A549 (cell line): ENCODE data around the gene SNTB2. TPM values are rescaled to one million over a fixed set of nuclear protein-coding genes. Genes with fewer than 3 reads are reported as not detected.

ENCODE experiments used
- ATAC-seq, 2 experiments: fragments of 200-7000 bp in 1 of 2; fragments of >200 bp in 1 of 2; cut with Nextera tagmentation in 1 of 2; cut with Tn5 transposase in 1 of 2; 3 replicates each; pipeline versions ENCODE4 v1.8.0 to v1.9.1; 2018 to 2020; ENCODE audit warnings: mild to moderate bottlenecking in 1 of 2, moderate library complexity in 1 of 2
- CTCF ChIA-PET: fragments of 300-600 bp; sonication (Branson Sonifier 250); formaldehyde crosslinking; extraction: SDS; loops from one replicate; lab custom pipeline; 2021; ENCODE audit warnings: antibody characterized with exemption, inconsistent platforms; lab: Yijun Ruan, JAX
- POLR2A ChIA-PET: fragments of 350-600 bp; formaldehyde crosslinking; extraction: SDS; loops from one replicate; lab custom pipeline; 2021; ENCODE audit warnings: antibody characterized with exemption, inconsistent platforms; lab: Yijun Ruan, JAX
- DNase-seq, 2 experiments: peaks; one replicate each; pipeline versions ENCODE4 v3.0.0 to v3.0.0-alpha.2; 2011 to 2016; ENCODE audit warnings: low read depth in 1 of 2, low spot score in 1 of 2
- FAIRE-seq: peaks from 2 replicates; lab custom pipeline; 2011; peaks lifted over from hg19 to GRCh38; lab: Jason Lieb, UNC
- H3K27ac ChIP-seq, 2 experiments: fragments of >200 bp; sonication (Bioruptor Twin); formaldehyde crosslinking; 3 replicates each; pipeline ENCODE4 v1.5.1; 2016 to 2017
- H3K4me1 ChIP-seq: fragments of >200 bp; sonication (Bioruptor Twin); formaldehyde crosslinking; 3 replicates; pipeline ENCODE4 v1.6.1; 2016
- H3K4me2 ChIP-seq: fragments of >200 bp; sonication (Bioruptor Twin); formaldehyde crosslinking; 3 replicates; pipeline ENCODE4 v1.6.1; 2016
- H3K4me3 ChIP-seq: fragments of >200 bp; sonication (Bioruptor Twin); formaldehyde crosslinking; 3 replicates; pipeline ENCODE4 v1.5.1; 2016
- H3K9me3 ChIP-seq: fragments of >200 bp; sonication (Bioruptor Twin); formaldehyde crosslinking; 3 replicates; pipeline ENCODE4 v1.6.1; 2016
- CTCF ChIP-seq: fragments of >200 bp; sonication (Bioruptor Twin); formaldehyde crosslinking; IDR thresholded peaks from 3 replicates; pipeline ENCODE4 v1.5.1; 2016
- EHF ChIP-seq: fragments of 250-450 bp; sonication (Bioruptor Pico); IDR thresholded peaks from 2 replicates; pipeline ENCODE4 v1.5.0; 2020; ENCODE audit warnings: mild to moderate bottlenecking
- EP300 ChIP-seq, 2 experiments: fragments of >200 bp; sonication (Bioruptor Twin); formaldehyde crosslinking; IDR thresholded peaks; 2 replicates in 1 of 2; 3 replicates in 1 of 2; pipeline ENCODE4 v1.6.1; 2016 to 2017
- ESRRA ChIP-seq: fragments of 150-350 bp; IDR thresholded peaks from 2 replicates; pipeline ENCODE4 v1.6.1; 2014; ENCODE audit warnings: mild to moderate bottlenecking, low read length, borderline replicate concordance
- FOSL2 ChIP-seq, 2 experiments: fragments of 450-650 bp in 1 of 2; fragments of >200 bp in 1 of 2; sonication (Bioruptor Twin) in 1 of 2; formaldehyde crosslinking; IDR thresholded peaks; 2 replicates each; pipeline versions ENCODE4 v1.5.0 to v1.6.1; 2016 to 2020; ENCODE audit warnings: mild to moderate bottlenecking in 1 of 2, moderate library complexity in 1 of 2
- HOXA7 ChIP-seq: fragments of 250-450 bp; sonication (Bioruptor Pico); IDR thresholded peaks from 2 replicates; pipeline ENCODE4 v1.5.0; 2020; ENCODE audit warnings: mild to moderate bottlenecking, moderate library complexity
- HOXB5 ChIP-seq: fragments of 250-450 bp; sonication (Bioruptor Pico); IDR thresholded peaks from 2 replicates; pipeline ENCODE4 v1.5.0; 2020; ENCODE audit warnings: mild to moderate bottlenecking, moderate library complexity
- JUN ChIP-seq, 2 experiments: fragments of >200 bp; sonication (Bioruptor Twin); formaldehyde crosslinking; IDR thresholded peaks; 2 replicates in 1 of 2; 3 replicates in 1 of 2; pipeline ENCODE4 v1.6.1; 2016 to 2017
- NPAS2 ChIP-seq: fragments of 250-450 bp; sonication (Bioruptor Pico); IDR thresholded peaks from 2 replicates; pipeline ENCODE4 v1.8.0; 2022; ENCODE audit warnings: mild to moderate bottlenecking, moderate library complexity, borderline replicate concordance
- POLR2AphosphoS2 ChIP-seq: conservative IDR thresholded peaks from 2 replicates; pipeline ENCODE4 v1.6.1; 2012; ENCODE audit warnings: low read length, improper control_type of control experiment, inconsistent platforms
- RARB ChIP-seq: fragments of 250-450 bp; sonication (Bioruptor Pico); IDR thresholded peaks from 2 replicates; pipeline ENCODE4 v1.8.0; 2021; ENCODE audit warnings: mild to moderate bottlenecking, moderate library complexity
- RFX5 ChIP-seq: fragments of 450-650 bp; IDR thresholded peaks from 2 replicates; pipeline ENCODE4 v1.7.1; 2014; ENCODE audit warnings: antibody characterized with exemption, mild to moderate bottlenecking, moderate library complexity
- TP53 ChIP-seq: fragments of 250-450 bp; sonication (Bioruptor Pico); IDR thresholded peaks from 2 replicates; pipeline ENCODE4 v1.5.0; 2021; ENCODE audit warnings: mild to moderate bottlenecking, moderate library complexity
- USF2 ChIP-seq: fragments of 450-650 bp; IDR thresholded peaks from 2 replicates; pipeline ENCODE4 v1.6.1; 2014; ENCODE audit warnings: antibody characterized with exemption
- ZNF302 ChIP-seq: fragments of 250-450 bp; sonication (Bioruptor Pico); IDR thresholded peaks from 2 replicates; pipeline ENCODE4 v1.9.0; 2021; ENCODE audit warnings: inconsistent platforms, mild to moderate bottlenecking, moderate library complexity
- ZSCAN20 ChIP-seq: fragments of 250-450 bp; sonication (Bioruptor Pico); IDR thresholded peaks from 2 replicates; pipeline ENCODE4 v1.8.0; 2022; ENCODE audit warnings: mild to moderate bottlenecking, moderate library complexity
- WGBS: methylation state at CpG from one replicate; pipeline ENCODE4 v1.1.6; 2017; ENCODE audit errors: missing lambda C conversion rate; 5-methylcytosine and 5-hydroxymethylcytosine counted together
- polyA plus RNA-seq, 4 experiments: library from polyadenylated mRNA; depleted of rRNA in 3 of 4; stranded (reverse); fragments of >200 nt; fragmentation: RNase III in 1 of 4; extraction: RNeasy Plus Mini Kit Qiagen cat#74134 plus additional on column Dnase treatment in 1 of 4; gene quantifications; 2 replicates in 3 of 4; 3 replicates in 1 of 4; pipeline ENCODE4 v1.2.3, GENCODE V29; 2011 to 2017
- TF ChIP-seq, protein P1 (sequence below): fragments of 200-600 bp; sonication (generic); IDR thresholded peaks from 2 replicates; pipeline ENCODE4 v1.6.1; 2016; ENCODE audit warnings: antibody characterized with exemption, mild to moderate bottlenecking, moderate library complexity
- TF ChIP-seq, protein P2 (sequence below): fragments of >200 bp; sonication (Bioruptor Twin); formaldehyde crosslinking; IDR thresholded peaks from 3 replicates; pipeline ENCODE4 v1.6.1; 2016
- TF ChIP-seq, protein P3 (sequence below): IDR thresholded peaks from 2 replicates; pipeline ENCODE4 v1.6.1; 2012

Gene SNTB2
- polyA plus RNA-seq, 2 of the 4 experiments (the other 2 are of a cell fraction) = 7.8 to 20.8 TPM

GRCh38 chr16:69321080-69321479 lies 134.1 kb downstream of the SNTB2 start:
- no peak overlapping the region for H3K4me2 ChIP-seq
- ChIA-PET CTCF (no interaction called here), POLR2A (no interaction called here)
- H3K4me1 ChIP-seq = peaks cover 4% of the 10 kb centered on the region; the same call in 1 of the 3 replicates
- no peak overlapping the region for H3K27ac ChIP-seq
- WGBS = 96% methylated on average over 22 of the region's 22 CpGs
- no peaks in the 10 kb centered on the region for H3K9me3 ChIP-seq
- no peak overlapping the region for H3K4me3 ChIP-seq
- ATAC-seq = no peak
- no peak for FAIRE-seq
- TF ChIP-seq USF2 = no peak
- no peak for TF ChIP-seq ZNF302
- no peak for TF ChIP-seq EHF (CRISPR knock-in tag)
- TF ChIP-seq POLR2AphosphoS2 = no peak
- no peak for TF ChIP-seq TP53
- TF ChIP-seq, protein P1, sequence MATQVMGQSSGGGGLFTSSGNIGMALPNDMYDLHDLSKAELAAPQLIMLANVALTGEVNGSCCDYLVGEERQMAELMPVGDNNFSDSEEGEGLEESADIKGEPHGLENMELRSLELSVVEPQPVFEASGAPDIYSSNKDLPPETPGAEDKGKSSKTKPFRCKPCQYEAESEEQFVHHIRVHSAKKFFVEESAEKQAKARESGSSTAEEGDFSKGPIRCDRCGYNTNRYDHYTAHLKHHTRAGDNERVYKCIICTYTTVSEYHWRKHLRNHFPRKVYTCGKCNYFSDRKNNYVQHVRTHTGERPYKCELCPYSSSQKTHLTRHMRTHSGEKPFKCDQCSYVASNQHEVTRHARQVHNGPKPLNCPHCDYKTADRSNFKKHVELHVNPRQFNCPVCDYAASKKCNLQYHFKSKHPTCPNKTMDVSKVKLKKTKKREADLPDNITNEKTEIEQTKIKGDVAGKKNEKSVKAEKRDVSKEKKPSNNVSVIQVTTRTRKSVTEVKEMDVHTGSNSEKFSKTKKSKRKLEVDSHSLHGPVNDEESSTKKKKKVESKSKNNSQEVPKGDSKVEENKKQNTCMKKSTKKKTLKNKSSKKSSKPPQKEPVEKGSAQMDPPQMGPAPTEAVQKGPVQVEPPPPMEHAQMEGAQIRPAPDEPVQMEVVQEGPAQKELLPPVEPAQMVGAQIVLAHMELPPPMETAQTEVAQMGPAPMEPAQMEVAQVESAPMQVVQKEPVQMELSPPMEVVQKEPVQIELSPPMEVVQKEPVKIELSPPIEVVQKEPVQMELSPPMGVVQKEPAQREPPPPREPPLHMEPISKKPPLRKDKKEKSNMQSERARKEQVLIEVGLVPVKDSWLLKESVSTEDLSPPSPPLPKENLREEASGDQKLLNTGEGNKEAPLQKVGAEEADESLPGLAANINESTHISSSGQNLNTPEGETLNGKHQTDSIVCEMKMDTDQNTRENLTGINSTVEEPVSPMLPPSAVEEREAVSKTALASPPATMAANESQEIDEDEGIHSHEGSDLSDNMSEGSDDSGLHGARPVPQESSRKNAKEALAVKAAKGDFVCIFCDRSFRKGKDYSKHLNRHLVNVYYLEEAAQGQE = no peak
- TF ChIP-seq HOXA7 (CRISPR knock-in tag) = no peak
- TF ChIP-seq RFX5 = no peak
- TF ChIP-seq, protein P2, sequence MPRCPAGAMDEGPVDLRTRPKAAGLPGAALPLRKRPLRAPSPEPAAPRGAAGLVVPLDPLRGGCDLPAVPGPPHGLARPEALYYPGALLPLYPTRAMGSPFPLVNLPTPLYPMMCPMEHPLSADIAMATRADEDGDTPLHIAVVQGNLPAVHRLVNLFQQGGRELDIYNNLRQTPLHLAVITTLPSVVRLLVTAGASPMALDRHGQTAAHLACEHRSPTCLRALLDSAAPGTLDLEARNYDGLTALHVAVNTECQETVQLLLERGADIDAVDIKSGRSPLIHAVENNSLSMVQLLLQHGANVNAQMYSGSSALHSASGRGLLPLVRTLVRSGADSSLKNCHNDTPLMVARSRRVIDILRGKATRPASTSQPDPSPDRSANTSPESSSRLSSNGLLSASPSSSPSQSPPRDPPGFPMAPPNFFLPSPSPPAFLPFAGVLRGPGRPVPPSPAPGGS = no peak
- no peak for TF ChIP-seq EP300 (IDR thresholded peaks at IDR 0.05)
- DNase-seq = no peak

- TF ChIP-seq ZSCAN20 (no peak), RARB (CRISPR knock-in tag) (no peak), NPAS2 (CRISPR knock-in tag) (no peak), CTCF (no peak), HOXB5 (CRISPR knock-in tag) (no peak), JUN (IDR thresholded peaks at IDR 0.05) (no peak), FOSL2 (IDR thresholded peaks at IDR 0.05) (no peak), FOSL2 (CRISPR knock-in tag; IDR thresholded peaks at IDR 0.05) (no peak), ESRRA (no peak)
- TF ChIP-seq, protein P3, sequence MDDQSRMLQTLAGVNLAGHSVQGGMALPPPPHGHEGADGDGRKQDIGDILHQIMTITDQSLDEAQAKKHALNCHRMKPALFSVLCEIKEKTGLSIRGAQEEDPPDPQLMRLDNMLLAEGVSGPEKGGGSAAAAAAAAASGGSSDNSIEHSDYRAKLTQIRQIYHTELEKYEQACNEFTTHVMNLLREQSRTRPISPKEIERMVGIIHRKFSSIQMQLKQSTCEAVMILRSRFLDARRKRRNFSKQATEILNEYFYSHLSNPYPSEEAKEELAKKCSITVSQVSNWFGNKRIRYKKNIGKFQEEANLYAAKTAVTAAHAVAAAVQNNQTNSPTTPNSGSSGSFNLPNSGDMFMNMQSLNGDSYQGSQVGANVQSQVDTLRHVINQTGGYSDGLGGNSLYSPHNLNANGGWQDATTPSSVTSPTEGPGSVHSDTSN = no peak
- TF ChIP-seq, protein P1 = no peak
- Histone ChIP-seq H3K4me2 (no peak overlapping the region), H3K9me3 (no peaks in the 10 kb centered on the region), H3K27ac (no peak overlapping the region), H3K4me3 (no peak overlapping the region), H3K4me1 (peaks cover 16% of the 10 kb centered on the region)
- ChIA-PET CTCF (interaction anchor here (5.8 to 8.9 kb wide), 2 partner anchors 10 to 15 kb away, joined by 31 to 44 read pairs; partner anchors contain the start of genes COG8, NIP7 and VPS4A), POLR2A (no interaction called here)
- WGBS = 98% methylated on average over 7 of the region's 7 CpGs
- DNase-seq = no peak
- no peak for ATAC-seq
- FAIRE-seq = no peak
Measured at GRCh38 chr16:69322343-69322742, 135.4 kb downstream of the SNTB2 start.
